Left renal cortex interstitium (tissue), 4 donors: ENCODE measurements around the gene SRSF3. TPM values are rescaled to one million over a fixed set of nuclear protein-coding genes. Genes with fewer than 3 reads are reported as not detected.
A peak's percentile ranks its signal among the peaks of the same experiment; 100 is the strongest.

ENCODE experiments used
- DNase-seq, 4 donors: peaks; one replicate each; pipeline ENCODE4 v3.0.0-alpha.2; 2013; ENCODE audit warnings: low read depth in 4 of 4, low spot score in 2 of 4, missing footprints in 1 of 4
- polyA plus RNA-seq, 4 donors: library from polyadenylated mRNA; unstranded; fragments of 120-200 nt; gene quantifications; one replicate each; pipeline ENCODE4 v1.2.1, GENCODE V29; 2013; ENCODE audit not compliant: insufficient read length in 4 of 4

Gene SRSF3
- 100 to 1,000 TPM; 540 to 635 (median 592) TPM for polyA plus RNA-seq

GRCh38 chr6:36594029-36594815 is at the start of gene SRSF3:
Gene SRSF3, plus strand, starts transcription at chr6:36594362. Its CDS starts 2,401 bp downstream, at chr6:36596763.
- peak; percentile 91 to 97 (median 95) for DNase-seq

GRCh38 chr6:36545767-36546307 is 48.3 kb upstream of the SRSF3 start:
- DNase-seq: no peak

DNA sequence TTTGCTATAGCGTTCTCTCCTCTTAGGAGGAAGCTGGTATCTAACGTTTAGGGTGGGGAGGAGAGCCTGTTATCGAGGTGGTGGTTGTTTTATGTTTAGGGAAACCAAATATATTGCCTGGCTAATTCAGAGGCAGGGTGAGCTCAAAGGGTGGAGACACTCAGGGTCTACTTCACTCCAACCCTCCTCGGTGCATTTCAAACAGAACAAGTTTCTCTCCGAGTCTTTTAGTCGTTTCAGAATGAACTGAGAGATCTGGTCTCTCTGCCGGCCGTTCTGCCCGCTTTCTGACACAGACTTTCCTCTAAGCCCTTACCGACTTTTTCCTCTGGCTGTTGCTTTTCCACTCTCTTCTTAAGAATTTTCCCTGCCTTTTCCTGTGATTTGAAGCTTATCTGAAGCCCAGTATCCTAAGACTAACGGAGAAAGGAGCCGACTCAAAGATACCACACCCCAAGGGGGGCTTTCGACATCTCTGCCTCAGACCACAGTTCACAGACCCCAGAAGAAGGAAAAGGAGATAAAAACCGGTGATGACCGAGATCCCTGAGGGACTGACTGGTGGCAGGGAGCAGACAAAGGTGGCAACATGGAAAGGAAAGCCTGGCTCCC is 47.7 kb upstream of the SRSF3 start:
- DNase-seq: peak; percentile 24 to 52 (median 30)

DNA sequence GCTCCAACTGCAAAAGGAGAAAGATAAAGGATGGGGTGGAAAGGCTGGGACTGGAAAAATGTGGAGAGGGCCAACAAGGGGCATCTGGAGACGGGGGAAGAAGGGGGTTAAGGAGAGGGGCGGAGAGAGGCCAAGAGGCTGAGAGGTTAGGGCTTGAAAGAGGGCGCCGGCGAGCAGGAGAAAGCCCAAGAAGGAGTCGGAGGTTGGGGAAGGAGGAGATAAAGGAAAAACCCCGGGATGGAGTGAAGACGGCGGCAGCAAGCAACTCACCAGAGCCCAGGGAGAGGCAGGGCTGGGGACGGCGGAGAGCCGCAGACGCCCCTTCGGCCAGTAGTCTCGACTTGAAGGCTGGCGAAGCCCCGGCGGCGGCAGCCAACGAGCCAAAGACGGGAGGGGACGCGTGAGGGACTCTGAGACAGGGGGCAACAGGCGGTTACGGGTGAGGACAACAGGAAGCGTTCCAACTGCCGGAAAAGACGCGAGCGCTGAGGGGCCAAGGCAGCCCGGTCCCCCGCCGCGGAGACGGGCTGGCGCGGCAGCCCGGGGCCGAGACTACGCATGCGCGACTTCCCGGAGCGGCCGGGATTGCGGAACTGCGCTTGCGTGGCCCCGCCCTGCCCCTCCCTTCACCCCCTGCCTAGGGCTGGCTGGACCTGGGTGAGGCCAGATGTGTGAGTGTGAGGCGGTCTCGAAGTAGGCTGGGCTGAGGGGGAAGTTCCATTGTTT is 47.1 kb upstream of the SRSF3 start, which contains the start of gene STK38:
Gene STK38 (minus strand): TSS at position 560 of the 726 bp plus-strand sequence. CDS start 7,277 bp downstream, outside the sequence.
- peak; percentile 74 to 83 (median 78) for DNase-seq

GRCh38 chr6:36547646-36548400 is 46.3 kb upstream of the SRSF3 start:
- no peak for DNase-seq

DNA sequence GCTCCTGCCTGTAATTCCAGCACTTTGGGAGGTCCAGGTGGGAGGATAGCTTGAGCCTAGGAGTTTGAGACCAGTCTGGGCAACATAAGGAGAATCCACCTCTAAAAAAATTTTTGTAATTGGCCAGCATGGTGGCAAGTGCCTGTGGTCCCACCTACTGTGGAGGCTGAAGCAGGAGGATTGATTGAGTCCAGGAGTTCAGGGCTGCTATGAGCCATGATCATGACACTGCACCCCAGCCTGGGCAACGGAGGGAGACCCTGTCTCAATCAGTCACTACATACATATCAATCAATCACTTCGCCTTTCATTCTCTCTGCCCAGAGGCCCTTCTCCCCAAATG is 45.8 kb upstream of the SRSF3 start:
- DNase-seq: no peak

GRCh38 chr6:36550473-36551000 is 43.6 kb upstream of the SRSF3 start:
- no peak for DNase-seq

DNA sequence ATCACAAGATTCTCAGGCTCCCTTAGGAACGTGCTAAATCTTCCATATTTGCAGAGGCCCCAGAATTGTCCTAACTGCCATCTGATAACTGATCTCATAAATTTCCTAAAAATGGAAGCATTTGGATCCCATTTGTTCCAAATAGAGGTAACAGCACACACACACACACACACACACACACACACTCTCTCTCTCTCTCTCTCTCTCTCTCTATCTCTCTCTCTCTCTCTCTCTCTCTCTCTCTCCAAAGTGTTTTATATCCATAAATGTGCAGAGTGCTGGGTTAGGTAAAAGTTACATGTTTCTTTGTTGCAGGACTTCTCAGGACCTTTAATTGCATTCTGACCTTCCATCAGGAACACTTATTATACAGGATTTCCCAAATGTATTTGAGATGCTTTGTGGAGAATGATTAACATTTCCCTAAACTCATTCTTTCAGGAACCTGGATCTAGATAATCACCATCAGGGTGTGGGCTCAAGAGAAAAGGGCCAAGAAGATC is 38.4 kb upstream of the SRSF3 start:
- no peak for DNase-seq

- no peak for DNase-seq
Observed at GRCh38 chr6:36556281-36556680, 37.9 kb upstream of the SRSF3 start.

DNA sequence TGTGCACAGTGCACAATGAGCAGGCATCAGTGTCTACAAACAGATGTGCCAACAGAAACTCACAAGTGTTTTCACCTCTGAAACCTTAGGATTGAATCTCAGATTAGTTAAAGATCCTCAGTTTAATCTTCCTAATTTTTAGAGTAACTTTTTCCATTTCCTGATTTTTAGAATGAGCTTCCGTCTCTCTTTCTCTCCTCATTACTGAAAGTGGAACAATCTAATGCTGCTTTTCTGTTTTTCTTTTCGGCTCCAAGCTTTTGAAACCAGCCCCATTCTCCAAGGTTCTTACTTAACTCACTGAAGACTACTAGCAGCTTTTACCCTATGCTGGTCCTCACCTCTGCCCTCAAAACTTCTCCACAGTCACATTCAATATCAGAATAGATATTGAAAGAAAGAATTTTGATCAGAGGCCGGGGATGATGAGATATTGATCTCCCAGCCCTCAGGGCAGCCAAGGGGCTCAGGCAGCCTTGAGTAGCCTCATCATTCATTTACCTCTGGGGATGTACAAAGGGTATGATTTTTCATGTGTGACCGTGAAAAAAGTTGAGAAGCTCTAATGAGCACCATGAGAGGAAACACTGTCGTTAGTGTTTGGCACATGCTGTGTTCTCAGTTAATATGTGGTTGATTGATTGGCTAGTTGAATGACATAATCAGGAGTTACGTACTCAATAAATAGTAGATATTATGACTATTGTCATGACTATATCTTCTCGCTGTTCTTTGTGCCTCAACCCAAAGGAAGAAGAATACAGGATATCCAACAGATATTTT is 35.0 kb upstream of the SRSF3 start:
- DNase-seq: no peak

DNA sequence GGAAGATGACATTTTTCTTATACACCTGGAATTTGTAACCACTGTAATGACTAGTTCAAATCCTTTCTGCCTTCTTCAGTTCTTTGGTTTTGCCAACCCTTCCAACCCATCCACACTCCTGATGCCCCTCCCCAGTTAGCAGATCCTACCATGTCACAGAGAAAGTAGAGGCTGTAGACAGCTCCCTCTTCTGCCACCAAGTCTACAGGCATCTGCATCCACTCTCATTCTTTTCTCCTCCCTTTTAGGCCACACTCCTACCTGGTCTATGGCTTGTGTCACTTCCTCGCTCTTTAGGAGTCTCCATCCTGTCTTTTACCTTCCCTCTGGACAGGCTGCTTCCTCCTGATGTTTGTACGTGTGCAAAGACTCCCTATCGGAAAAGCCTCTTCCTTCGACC is 33.3 kb upstream of the SRSF3 start:
- no peak for DNase-seq

- no peak for DNase-seq
Observed at GRCh38 chr6:36563237-36563927, 30.8 kb upstream of the SRSF3 start.

GRCh38 chr6:36563928-36564284 is 30.3 kb upstream of the SRSF3 start:
- no peak for DNase-seq

DNA sequence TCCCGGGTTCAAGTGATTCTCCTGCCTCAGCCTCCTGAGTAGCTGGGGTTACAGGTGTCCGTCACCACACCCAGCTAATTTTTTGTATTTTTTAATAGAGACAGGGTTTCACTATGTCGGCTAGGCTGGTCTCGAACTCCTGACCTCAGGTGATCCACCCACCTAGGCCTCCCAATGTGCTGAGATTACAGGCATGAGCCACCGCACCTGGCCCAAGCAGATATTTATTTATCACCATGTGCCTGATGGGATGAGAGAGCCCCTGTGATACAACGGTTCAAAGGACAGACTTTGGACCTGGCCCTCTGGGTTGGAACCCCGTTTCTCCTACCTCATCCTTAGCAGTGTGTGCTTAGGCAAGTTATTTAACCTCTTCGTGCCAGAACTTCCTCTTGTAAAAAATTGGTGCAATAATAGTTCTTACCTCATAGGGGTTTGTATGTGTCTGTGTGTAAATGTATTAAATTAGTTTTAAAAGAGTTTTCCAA is 27.7 kb upstream of the SRSF3 start:
- no peak for DNase-seq

- no peak for DNase-seq
Observed at GRCh38 chr6:36570264-36570663, 23.9 kb upstream of the SRSF3 start.

DNA sequence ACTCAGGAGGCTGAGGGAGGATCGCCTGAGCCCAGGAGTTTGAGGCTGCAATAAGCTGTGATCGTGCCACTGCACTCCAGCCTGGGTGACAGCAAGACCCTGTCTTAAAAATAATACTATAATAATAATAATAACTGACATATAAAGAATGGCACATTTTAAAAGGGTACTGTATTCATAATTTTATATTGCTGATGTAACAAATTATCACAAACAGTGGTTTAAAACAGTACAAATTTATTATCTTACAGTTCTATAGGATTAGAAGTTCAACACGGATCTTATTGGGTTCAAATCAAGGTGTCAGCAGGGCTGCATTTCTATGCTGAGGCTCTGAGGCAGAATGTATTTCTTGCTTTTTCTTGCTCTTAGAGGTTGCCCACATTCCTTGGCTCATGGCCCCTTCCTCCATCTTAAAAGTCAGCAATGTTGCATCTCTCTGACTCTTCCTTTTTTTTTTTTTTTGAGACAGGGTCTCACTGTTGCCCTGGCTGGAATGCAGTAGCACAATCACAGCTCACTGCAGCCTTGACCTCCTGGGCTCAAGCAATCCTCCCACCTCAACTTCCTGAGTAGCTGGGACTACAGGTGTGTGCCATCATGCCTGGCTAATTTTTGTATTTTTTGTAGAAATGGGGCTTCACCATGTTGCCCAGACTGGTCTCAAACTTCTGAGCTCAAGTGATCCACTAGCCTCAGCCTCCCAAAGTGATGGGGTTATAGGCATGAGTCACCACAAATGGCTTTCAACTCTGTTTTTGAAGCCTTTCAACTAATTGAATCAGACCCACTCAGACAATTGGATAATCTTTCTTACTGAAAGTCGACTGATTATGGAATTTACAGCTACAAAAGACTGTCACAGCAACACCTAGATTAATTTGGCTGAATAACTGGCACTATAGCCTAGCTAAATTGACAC is 22.8 kb upstream of the SRSF3 start:
- DNase-seq: no peak
